GM12891 (cell line): ENCODE measurements around the gene RRP8.

ENCODE experiments used
- POLR2A ChIP-seq: IDR thresholded peaks from 2 replicates; pipeline ENCODE4 v1.6.1; 2011; ENCODE audit warnings: low read depth, low read length, control low read depth
- POLR2AphosphoS5 ChIP-seq: IDR thresholded peaks from 2 replicates; pipeline ENCODE4 v1.6.1; 2011; ENCODE audit warnings: low read depth, low read length, control low read depth
- POU2F2 ChIP-seq: IDR thresholded peaks from 2 replicates; pipeline ENCODE4 v1.6.1; 2011; ENCODE audit warnings: low read depth, mild to moderate bottlenecking, control low read depth, low read length, moderate library complexity
- SPI1 ChIP-seq: IDR thresholded peaks from 2 replicates; pipeline ENCODE4 v1.6.1; 2011; ENCODE audit warnings: low read depth, low read length, control low read depth
- TAF1 ChIP-seq: IDR thresholded peaks from 2 replicates; pipeline ENCODE4 v1.6.1; 2011; ENCODE audit warnings: low read depth, low read length, control low read depth

DNA sequence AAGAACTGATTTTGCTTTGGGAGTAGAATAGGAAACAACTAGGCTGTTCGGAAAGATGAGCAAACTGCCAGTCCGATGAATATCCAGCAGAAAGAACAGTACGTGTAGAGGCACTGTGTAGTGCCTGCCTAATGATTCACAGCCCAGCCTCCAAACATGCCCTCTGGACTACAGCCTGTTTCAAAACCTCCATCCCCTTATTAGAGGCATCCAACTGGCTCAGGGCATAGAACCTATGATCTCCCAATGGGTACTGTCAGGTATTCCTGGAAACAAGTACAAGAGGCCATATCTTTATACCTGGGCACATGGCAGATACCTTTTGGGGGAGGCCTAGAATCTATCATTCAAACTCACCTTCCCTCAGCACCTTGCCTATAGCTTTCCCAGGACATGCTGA, 4.9 kb downstream of the RRP8 start:
- TF ChIP-seq TAF1 (no peak), POLR2A (no peak), POLR2AphosphoS5 (no peak), POU2F2 (no peak), SPI1 (no peak)
